Lower lobe of right lung (tissue), 2 donors: ENCODE results near the gene CD36. TPM values are rescaled to one million over a fixed set of nuclear protein-coding genes. Genes with fewer than 3 reads are reported as not detected.
A peak's percentile ranks its signal among the peaks of the same experiment; 100 is the strongest.

Experiments used
- ATAC-seq, 2 donors: fragments of 200-7000 bp; cut with Tn5 transposase; one replicate each; pipeline ENCODE4 v1.9.1; 2020 to 2022; ENCODE audit warnings: mild to moderate bottlenecking in 2 of 2, moderate library complexity in 2 of 2
- DNase-seq: peaks from one replicate; pipeline ENCODE4 v3.0.0-alpha.2; 2020
- H3K27ac ChIP-seq: fragments of 200-600 bp; one replicate; pipeline ENCODE4 v1.8.0; 2022
- H3K27me3 ChIP-seq: fragments of 200-600 bp; one replicate; pipeline ENCODE4 v1.8.0; 2022; ENCODE audit warnings: low read depth
- H3K36me3 ChIP-seq: fragments of 200-600 bp; one replicate; pipeline ENCODE4 v1.8.0; 2022; ENCODE audit warnings: mild to moderate bottlenecking
- H3K4me1 ChIP-seq: fragments of 200-600 bp; one replicate; pipeline ENCODE4 v1.8.0; 2022
- H3K4me3 ChIP-seq: fragments of 200-600 bp; one replicate; pipeline ENCODE4 v1.8.0; 2022; ENCODE audit warnings: mild to moderate bottlenecking
- H3K9me3 ChIP-seq: fragments of 200-600 bp; one replicate; pipeline ENCODE4 v1.8.0; 2022
- intact Hi-C: fragments of 100-400 bp; cut with DNase I; formaldehyde crosslinking; loops from one replicate; pipeline ENCODE4 v1.11.0; 2022
- total RNA-seq: library from RNA; stranded (reverse); fragmentation: NEBNext Ultra II Directional; extraction: Animal tissue kit (Norgen Biotek cat#: 25700); gene quantifications from one replicate; pipeline ENCODE4 v1.2.1, GENCODE V29; 2021
- TF ChIP-seq, protein P1 (sequence below): fragments of 200-600 bp; IDR thresholded peaks from one replicate; pipeline ENCODE4 v1.8.0; 2022; ENCODE audit warnings: antibody characterized with exemption, mild to moderate bottlenecking
- donor health status: DM: no; HTN: yes; CAD: no; lungs with severe emphysema.

Gene CD36
- total RNA-seq, 1 donor from 2014 or later, result 141 TPM

DNA sequence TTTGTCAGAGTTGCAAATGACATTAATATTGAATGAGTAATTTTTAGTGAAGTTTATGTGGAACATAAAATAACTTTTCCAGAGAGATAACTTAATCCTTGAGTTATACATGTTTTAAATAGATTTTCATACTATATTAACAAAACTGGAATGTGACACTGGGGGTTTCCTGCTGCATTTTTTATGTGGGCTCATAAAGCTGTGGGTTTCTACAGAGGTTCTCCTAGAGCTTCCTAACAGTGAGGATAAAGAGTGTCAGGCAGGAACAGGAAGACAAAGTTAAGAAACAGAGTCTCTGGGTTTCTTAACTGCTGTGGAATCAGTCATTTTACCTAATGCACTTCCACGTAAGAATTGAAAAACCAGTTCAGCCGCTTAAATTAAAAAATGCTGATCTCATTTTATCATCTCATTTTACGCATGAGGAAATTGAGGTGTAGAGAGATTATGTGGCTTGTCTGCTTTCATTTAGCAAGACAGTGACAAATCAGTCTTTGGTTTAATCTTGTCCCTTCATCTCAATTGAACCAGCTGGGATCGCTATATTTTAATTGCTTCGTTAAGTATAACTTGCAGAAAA, 5.0 kb downstream of the CD36 start:
- Histone ChIP-seq H3K36me3 (no peaks in the 10 kb centered on the region), H3K4me1 (peaks cover 31% of the 10 kb centered on the region), H3K4me3 (no peak overlapping the region), H3K9me3 (no peaks in the 10 kb centered on the region), H3K27ac (no peak overlapping the region), H3K27me3 (no peaks in the 10 kb centered on the region)
- no peak for DNase-seq
- ATAC-seq, result peak in 1 of 2 donors; percentile 41
- intact Hi-C loops, result no loop called here
- TF ChIP-seq, protein P1, sequence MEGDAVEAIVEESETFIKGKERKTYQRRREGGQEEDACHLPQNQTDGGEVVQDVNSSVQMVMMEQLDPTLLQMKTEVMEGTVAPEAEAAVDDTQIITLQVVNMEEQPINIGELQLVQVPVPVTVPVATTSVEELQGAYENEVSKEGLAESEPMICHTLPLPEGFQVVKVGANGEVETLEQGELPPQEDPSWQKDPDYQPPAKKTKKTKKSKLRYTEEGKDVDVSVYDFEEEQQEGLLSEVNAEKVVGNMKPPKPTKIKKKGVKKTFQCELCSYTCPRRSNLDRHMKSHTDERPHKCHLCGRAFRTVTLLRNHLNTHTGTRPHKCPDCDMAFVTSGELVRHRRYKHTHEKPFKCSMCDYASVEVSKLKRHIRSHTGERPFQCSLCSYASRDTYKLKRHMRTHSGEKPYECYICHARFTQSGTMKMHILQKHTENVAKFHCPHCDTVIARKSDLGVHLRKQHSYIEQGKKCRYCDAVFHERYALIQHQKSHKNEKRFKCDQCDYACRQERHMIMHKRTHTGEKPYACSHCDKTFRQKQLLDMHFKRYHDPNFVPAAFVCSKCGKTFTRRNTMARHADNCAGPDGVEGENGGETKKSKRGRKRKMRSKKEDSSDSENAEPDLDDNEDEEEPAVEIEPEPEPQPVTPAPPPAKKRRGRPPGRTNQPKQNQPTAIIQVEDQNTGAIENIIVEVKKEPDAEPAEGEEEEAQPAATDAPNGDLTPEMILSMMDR, result no peak

DNA sequence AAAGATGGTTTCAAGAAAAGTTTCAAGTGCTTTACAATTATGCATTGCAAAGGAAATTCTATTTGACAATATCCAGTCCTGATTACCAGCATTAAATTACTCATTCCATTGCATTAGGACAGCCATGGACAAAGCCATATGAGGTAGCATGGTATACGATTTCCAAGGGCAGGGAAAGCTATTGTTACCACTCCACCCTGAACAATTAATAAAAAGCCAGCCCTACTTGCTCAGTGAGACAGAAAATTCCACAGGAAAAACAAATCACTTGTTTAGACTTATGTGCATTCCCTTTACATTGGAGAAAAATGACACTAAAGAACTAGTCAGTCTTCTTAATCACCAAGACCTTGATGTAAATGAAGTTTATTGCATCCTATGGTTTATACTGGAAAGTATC, 5.6 kb downstream of the CD36 start:
- ATAC-seq, result no peak
- TF ChIP-seq, protein P1, result no peak
- no peak overlapping the region for H3K27ac ChIP-seq
- DNase-seq, result no peak
- H3K4me3 ChIP-seq, result no peak overlapping the region
- intact Hi-C loops, result no loop called here
- no peaks in the 10 kb centered on the region for H3K27me3 ChIP-seq
- H3K36me3 ChIP-seq, result no peaks in the 10 kb centered on the region
- H3K4me1 ChIP-seq, result peaks cover 24% of the 10 kb centered on the region
- no peaks in the 10 kb centered on the region for H3K9me3 ChIP-seq

DNA sequence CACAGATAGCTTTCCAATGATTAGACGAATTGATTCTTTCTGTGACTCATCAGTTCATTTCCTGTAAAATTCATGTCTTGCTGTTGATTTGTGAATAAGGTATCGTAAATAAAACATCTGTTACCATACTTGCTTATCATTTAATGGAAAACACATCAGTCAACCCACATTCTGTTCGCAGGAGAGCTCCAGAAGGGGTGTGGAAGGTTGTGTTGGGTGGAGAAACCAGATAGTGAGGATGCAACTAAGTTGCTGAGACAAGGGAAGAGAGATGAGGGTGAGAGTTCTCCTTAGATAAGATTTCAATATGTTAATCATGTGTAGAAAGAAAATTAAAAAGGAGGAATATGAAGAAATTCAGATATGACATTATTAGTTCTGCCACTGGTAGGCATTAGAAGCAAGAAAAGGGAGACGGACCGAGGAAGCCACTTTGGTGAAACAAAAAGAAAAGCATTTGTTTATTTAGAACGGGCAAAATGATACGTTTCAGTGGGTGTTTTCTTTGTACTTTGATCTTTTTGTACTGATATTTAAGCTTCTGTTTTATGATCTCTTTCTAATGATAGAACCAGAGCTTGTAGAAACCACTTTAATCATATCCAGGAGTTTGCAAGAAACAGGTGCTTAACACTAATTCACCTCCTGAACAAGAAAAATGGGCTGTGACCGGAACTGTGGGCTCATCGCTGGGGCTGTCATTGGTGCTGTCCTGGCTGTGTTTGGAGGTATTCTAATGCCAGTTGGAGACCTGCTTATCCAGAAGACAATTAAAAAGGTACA, 7.8 kb downstream of the CD36 start:
- TF ChIP-seq, protein P1, result no peak
- no peaks in the 10 kb centered on the region for H3K9me3 ChIP-seq
- DNase-seq (no peak), ATAC-seq (no peak)
- no peaks in the 10 kb centered on the region for H3K36me3 ChIP-seq
- no peak overlapping the region for H3K4me3 ChIP-seq
- H3K4me1 ChIP-seq, result peaks cover 17% of the 10 kb centered on the region
- no peak overlapping the region for H3K27ac ChIP-seq
- H3K27me3 ChIP-seq, result no peaks in the 10 kb centered on the region
- intact Hi-C loops, result no loop called here

DNA sequence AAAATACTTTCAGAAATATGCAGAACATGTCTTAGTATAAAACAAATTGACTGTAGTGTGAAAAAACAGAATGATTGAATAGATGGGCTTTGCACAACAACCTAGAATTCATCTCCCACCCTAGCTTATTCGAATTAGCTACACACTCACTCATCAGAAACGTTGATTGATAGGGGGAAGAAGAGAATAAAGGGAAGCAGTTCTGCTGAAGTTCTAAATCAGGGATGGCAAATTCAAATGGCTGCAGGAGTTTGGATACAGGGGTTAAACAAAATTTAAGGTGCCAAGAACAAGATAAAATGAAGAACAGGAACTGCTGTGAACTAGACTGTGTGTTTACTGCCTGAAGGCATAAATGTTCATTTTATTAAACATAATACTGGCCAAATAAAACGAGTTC, 9.0 kb downstream of the CD36 start:
- intact Hi-C loops, result no loop called here
- Histone ChIP-seq H3K27me3 (no peaks in the 10 kb centered on the region), H3K9me3 (no peaks in the 10 kb centered on the region), H3K27ac (no peak overlapping the region), H3K4me3 (no peak overlapping the region), H3K36me3 (no peaks in the 10 kb centered on the region), H3K4me1 (peaks cover 15% of the 10 kb centered on the region)
- ATAC-seq (no peak), DNase-seq (no peak)
- TF ChIP-seq, protein P1, result no peak

DNA sequence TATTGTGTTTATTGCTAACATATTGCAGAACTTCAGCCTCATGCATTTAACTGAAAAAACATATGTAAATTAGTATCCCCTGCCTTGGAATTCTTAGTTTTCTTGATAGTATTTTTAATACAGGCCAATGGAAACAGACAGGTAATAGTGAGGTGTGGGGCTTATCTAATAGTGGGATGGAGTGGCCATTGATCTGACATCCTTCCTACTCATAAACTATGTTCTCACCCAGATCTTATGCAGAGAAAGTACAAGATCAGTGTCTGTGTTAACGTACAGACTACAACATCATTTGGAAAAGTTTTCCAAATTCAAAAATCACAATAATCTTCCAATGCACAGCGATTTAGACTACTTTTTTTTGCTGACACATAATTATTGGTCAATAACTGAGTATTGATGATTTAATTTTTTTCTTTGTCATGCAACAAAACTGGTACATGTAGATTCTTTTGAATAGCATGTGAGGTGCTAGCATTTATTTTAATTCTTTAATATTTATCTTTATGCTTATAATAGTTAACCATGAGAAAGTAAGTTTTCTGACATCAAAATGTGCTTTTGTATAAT, 9.7 kb downstream of the CD36 start:
- ATAC-seq (no peak), DNase-seq (no peak)
- Histone ChIP-seq H3K27me3 (no peaks in the 10 kb centered on the region), H3K9me3 (no peaks in the 10 kb centered on the region), H3K4me3 (no peak overlapping the region), H3K36me3 (no peaks in the 10 kb centered on the region), H3K4me1 (peaks cover 9% of the 10 kb centered on the region), H3K27ac (no peak overlapping the region)
- intact Hi-C loops, result no loop called here
- TF ChIP-seq, protein P1, result no peak
